HepG2 (cell line): Measurements from ENCODE around the gene C7orf57. TPM values are rescaled to one million over a fixed set of nuclear protein-coding genes. Genes with fewer than 3 reads are reported as not detected.

Experiments
- ARNTL ChIP-seq: sonication (generic); formaldehyde crosslinking; IDR thresholded peaks from 2 replicates; pipeline ENCODE4 v1.4.0; 2020; ENCODE audit warnings: mild to moderate bottlenecking, missing genetic modification reagents
- GTF2F1 ChIP-seq: fragments of 150-350 bp; IDR thresholded peaks from 2 replicates; pipeline ENCODE4 v1.6.1; 2014; ENCODE audit warnings: low read length
- IRF9 ChIP-seq: sonication (generic); formaldehyde crosslinking; IDR thresholded peaks from 2 replicates; pipeline ENCODE4 v1.8.0; 2022; ENCODE audit warnings: missing genetic modification reagents, mild to moderate bottlenecking, borderline replicate concordance
- NR2F2 ChIP-seq: IDR thresholded peaks from 2 replicates; pipeline ENCODE4 v1.6.1; 2012; ENCODE audit warnings: low read depth, inconsistent platforms, borderline replicate concordance
- PRDM10 ChIP-seq: sonication (generic); formaldehyde crosslinking; IDR thresholded peaks from 2 replicates; pipeline ENCODE4 v1.4.0; 2020; ENCODE audit warnings: low read depth, missing genetic modification reagents
- RFX3 ChIP-seq: IDR thresholded peaks from 2 replicates; pipeline ENCODE4 v1.6.1; 2016; ENCODE audit warnings: missing biosample characterization, missing genetic modification reagents
- SAFB2 ChIP-seq: sonication (generic); formaldehyde crosslinking; IDR thresholded peaks from 2 replicates; pipeline ENCODE4 v1.5.1; 2020; ENCODE audit warnings: missing genetic modification reagents, low read depth, mild to moderate bottlenecking, borderline replicate concordance
- SNAPC5 ChIP-seq: sonication (generic); formaldehyde crosslinking; IDR thresholded peaks from 2 replicates; pipeline ENCODE4 v1.8.1; 2023; ENCODE audit warnings: mild to moderate bottlenecking, missing genetic modification reagents, borderline replicate concordance
- WIZ ChIP-seq: sonication (generic); formaldehyde crosslinking; IDR thresholded peaks from 2 replicates; pipeline ENCODE4 v1.5.1; 2020; ENCODE audit warnings: mild to moderate bottlenecking, missing genetic modification reagents
- YY1 ChIP-seq: IDR thresholded peaks from 2 replicates; pipeline ENCODE4 v1.6.1; 2011; ENCODE audit warnings: low read length, low read depth, moderate library complexity, mild to moderate bottlenecking; ENCODE audit not compliant: insufficient read depth, insufficient replicate concordance
- ZBTB1 ChIP-seq: sonication (generic); formaldehyde crosslinking; IDR thresholded peaks from 2 replicates; pipeline ENCODE4 v1.4.0; 2020; ENCODE audit warnings: missing genetic modification reagents, borderline replicate concordance
- ZBTB20 ChIP-seq: sonication (generic); formaldehyde crosslinking; IDR thresholded peaks from 2 replicates; pipeline ENCODE4 v1.8.1; 2023; ENCODE audit warnings: missing genetic modification reagents, low read depth, mild to moderate bottlenecking, borderline replicate concordance
- ZBTB7B ChIP-seq: sonication (generic); formaldehyde crosslinking; IDR thresholded peaks from 2 replicates; pipeline ENCODE4 v1.4.0; 2020; ENCODE audit warnings: missing genetic modification reagents
- ZIK1 ChIP-seq: sonication (generic); formaldehyde crosslinking; IDR thresholded peaks from 2 replicates; pipeline ENCODE4 v1.5.0; 2020; ENCODE audit warnings: mild to moderate bottlenecking, low read depth, missing genetic modification reagents, borderline replicate concordance
- ZNF333 ChIP-seq: sonication (generic); formaldehyde crosslinking; IDR thresholded peaks from 2 replicates; pipeline ENCODE4 v1.4.0; 2020; ENCODE audit warnings: mild to moderate bottlenecking, missing genetic modification reagents, borderline replicate concordance
- ZNF335 ChIP-seq: sonication (generic); formaldehyde crosslinking; IDR thresholded peaks from 2 replicates; pipeline ENCODE4 v1.4.0; 2020; ENCODE audit warnings: missing genetic modification reagents
- ZNF441 ChIP-seq: sonication (generic); formaldehyde crosslinking; IDR thresholded peaks from 2 replicates; pipeline ENCODE4 v1.7.0; 2021; ENCODE audit warnings: missing genetic modification reagents, borderline replicate concordance
- ZNF451 ChIP-seq: sonication (generic); formaldehyde crosslinking; IDR thresholded peaks from 2 replicates; pipeline ENCODE4 v1.5.0; 2020; ENCODE audit warnings: mild to moderate bottlenecking, missing genetic modification reagents
- ZNF777 ChIP-seq: sonication (generic); formaldehyde crosslinking; IDR thresholded peaks from 2 replicates; pipeline ENCODE4 v1.4.0; 2020; ENCODE audit warnings: missing genetic modification reagents
- polyA plus RNA-seq, 8 experiments: library from polyadenylated mRNA; depleted of rRNA in 3 of 8; stranded (reverse) in 7 of 8; unstranded in 1 of 8; fragments of >200 nt; fragmentation: Illumina TruSeq in 4 of 8; extraction: Trizol in 4 of 8; gene quantifications; 2 replicates each; pipeline versions ENCODE4 v1.2.1 to v1.2.3, GENCODE V29; 2011 to 2016; ENCODE audit warnings: low read depth in 4 of 8, missing spikeins in 1 of 8, mixed read lengths in 1 of 8; ENCODE audit not compliant: insufficient read depth in 1 of 8
- total RNA-seq, 5 experiments: library from RNA; depleted of rRNA; stranded (reverse); fragments of >200 nt; fragmentation: Illumina TruSeq; extraction: Trizol; gene quantifications; 2 replicates each; pipeline ENCODE4 v1.2.3, GENCODE V29; 2016; ENCODE audit warnings: low read depth in 1 of 5
- TF ChIP-seq, protein P1 (sequence below): sonication (generic); formaldehyde crosslinking; IDR thresholded peaks from 2 replicates; pipeline ENCODE4 v1.4.0; 2020; ENCODE audit warnings: missing genetic modification reagents

Gene C7orf57
- total and polyA plus RNA-seq, 2 of the 13 experiments (the other 11 are each of a cell fraction or from before 2014, with no cell fraction given), result not detected

DNA sequence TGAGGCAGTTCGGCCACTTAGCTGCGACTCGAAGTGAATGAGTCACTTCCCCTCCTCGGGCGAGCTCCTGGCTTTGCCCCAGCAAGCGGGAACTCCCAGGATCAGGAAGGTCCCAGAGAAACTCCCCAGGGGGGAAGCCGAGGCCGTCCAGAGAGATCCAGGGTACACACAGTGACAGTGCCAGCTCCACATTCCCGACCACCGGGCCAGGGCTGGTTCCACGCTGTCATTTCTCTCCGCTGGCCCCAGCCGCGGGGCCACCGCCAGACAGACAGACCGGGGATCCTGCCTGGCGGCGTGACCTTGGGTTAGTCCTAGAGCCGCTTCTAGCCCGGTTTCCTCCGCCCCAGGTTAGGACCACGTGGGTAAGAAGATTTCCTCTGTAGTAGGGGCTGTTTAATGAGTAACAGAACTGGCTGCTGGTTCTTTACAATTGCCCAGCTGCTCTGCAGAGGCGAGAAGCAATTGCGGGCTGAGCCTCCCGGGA, 53.3 kb downstream of the C7orf57 start (continued):
- peak; percentile 34; the same call in 1 of the 2 replicates for TF ChIP-seq PRDM10 (CRISPR knock-in tag)
- no peak; the same call in none of the 2 replicates for TF ChIP-seq ZNF777 (CRISPR knock-in tag)
- no peak for TF ChIP-seq WIZ (CRISPR knock-in tag)
- TF ChIP-seq RFX3 (CRISPR knock-in tag), result no peak
- TF ChIP-seq ZBTB7B (CRISPR knock-in tag), result peak; percentile 82
- no peak for TF ChIP-seq SAFB2 (CRISPR knock-in tag)
- TF ChIP-seq ZBTB20 (CRISPR knock-in tag), result peak; percentile 15; the same call in 1 of the 2 replicates
- TF ChIP-seq YY1, result no peak
- peak; percentile 19; the same call in 1 of the 2 replicates for TF ChIP-seq ARNTL
- TF ChIP-seq IRF9 (CRISPR knock-in tag), result peak; percentile 64; the same call in 1 of the 2 replicates
- TF ChIP-seq ZNF333 (CRISPR knock-in tag), result no peak
- no peak for TF ChIP-seq GTF2F1
- peak; percentile 34; the same call in 1 of the 2 replicates for TF ChIP-seq NR2F2
- TF ChIP-seq ZIK1 (CRISPR knock-in tag), result no peak
- TF ChIP-seq, protein P1, sequence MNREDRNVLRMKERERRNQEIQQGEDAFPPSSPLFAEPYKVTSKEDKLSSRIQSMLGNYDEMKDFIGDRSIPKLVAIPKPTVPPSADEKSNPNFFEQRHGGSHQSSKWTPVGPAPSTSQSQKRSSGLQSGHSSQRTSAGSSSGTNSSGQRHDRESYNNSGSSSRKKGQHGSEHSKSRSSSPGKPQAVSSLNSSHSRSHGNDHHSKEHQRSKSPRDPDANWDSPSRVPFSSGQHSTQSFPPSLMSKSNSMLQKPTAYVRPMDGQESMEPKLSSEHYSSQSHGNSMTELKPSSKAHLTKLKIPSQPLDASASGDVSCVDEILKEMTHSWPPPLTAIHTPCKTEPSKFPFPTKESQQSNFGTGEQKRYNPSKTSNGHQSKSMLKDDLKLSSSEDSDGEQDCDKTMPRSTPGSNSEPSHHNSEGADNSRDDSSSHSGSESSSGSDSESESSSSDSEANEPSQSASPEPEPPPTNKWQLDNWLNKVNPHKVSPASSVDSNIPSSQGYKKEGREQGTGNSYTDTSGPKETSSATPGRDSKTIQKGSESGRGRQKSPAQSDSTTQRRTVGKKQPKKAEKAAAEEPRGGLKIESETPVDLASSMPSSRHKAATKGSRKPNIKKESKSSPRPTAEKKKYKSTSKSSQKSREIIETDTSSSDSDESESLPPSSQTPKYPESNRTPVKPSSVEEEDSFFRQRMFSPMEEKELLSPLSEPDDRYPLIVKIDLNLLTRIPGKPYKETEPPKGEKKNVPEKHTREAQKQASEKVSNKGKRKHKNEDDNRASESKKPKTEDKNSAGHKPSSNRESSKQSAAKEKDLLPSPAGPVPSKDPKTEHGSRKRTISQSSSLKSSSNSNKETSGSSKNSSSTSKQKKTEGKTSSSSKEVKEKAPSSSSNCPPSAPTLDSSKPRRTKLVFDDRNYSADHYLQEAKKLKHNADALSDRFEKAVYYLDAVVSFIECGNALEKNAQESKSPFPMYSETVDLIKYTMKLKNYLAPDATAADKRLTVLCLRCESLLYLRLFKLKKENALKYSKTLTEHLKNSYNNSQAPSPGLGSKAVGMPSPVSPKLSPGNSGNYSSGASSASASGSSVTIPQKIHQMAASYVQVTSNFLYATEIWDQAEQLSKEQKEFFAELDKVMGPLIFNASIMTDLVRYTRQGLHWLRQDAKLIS (CRISPR knock-in tag), result no peak
- no peak for TF ChIP-seq SNAPC5
- no peak for TF ChIP-seq ZBTB1 (CRISPR knock-in tag)
- TF ChIP-seq ZNF441 (CRISPR knock-in tag), result no peak; the same call in 1 of the 2 replicates
- no peak for TF ChIP-seq ZNF451 (CRISPR knock-in tag)
- no peak for TF ChIP-seq ZNF335 (CRISPR knock-in tag)
